ENCODE data around the gene ESYT2. TPM values are rescaled to one million over a fixed set of nuclear protein-coding genes. Genes with fewer than 3 reads are reported as not detected.

The ESYT2 gene
- total and polyA plus RNA-seq, 9 of the 15 experiments (the other 6 are each of a cell fraction or from before 2014, with no cell fraction given), result 5.8 to 86.9 (median 64.7) TPM

DNA sequence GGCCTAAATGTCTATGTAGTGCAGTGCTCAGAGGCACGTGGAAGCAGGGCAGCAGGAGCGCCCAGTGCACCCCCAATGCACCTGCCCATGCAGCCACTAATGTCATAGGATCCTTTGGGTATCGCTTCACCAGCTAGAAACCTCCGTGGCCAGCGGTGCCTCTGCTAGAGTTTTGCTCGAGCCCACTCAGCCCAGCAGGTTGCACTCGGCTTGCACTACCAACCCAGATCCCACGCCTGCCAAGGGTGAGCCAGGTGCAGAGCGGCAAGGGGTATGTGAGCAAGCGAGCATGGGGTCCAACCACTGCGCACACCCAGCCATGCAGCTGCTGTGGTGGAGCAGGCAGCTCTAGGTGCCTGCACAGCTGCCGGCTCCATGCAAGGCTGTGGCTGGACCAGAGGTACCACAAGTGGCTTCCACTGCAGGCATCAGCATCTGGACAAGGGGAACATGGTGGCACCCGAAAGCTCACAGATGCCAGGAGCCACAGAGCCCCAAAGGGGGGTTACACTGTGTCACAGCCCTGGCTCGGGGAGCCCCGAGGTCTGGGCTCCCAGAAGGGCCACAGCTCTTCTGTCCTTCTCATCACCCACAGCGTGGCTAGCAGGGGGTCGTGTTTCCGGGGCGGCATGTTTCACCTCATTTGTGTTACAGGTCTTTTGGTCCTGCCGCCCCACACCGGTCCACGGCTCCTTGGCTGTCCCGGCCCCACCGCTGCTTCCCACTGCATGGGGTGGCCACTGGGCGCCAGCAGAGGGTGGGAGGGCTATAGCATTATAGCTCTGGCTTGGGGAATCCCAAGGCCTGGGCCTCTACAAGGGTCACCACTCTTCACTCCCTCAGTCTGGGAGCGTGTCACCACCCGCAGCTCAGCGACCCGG is 122.4 kb downstream of the ESYT2 start (continued):
- TF ChIP-seq CBX3 (IDR thresholded peaks at IDR 0.05; ENCODE audit: borderline replicate concordance in 1 of 2, low read length in 2 of 2) (peak in 1 of 2 experiments; percentile 56; a peak in 1 of 3 replicates), KDM5B (IDR thresholded peaks at IDR 0.05; ENCODE audit: insufficient replicate concordance, low read depth, low read length) (peak; percentile 16), ZNF124 (CRISPR knock-in tag; IDR thresholded peaks at IDR 0.05) (no peak), ZBTB33 (CRISPR knock-in tag; IDR thresholded peaks at IDR 0.05) (0 out of 2 replicates have a peak, but pooled peaks have one; percentile 14), ILK (tag; IDR thresholded peaks at IDR 0.05; ENCODE audit: borderline replicate concordance, low read depth) (no peak)

- peak overlapping the region; percentile 99 for H3K4me2 ChIP-seq (ENCODE audit: insufficient read depth, low read length)
- in situ Hi-C loops (cut with MboI), result no loop called here
- peaks cover 8% of the 10 kb centered on the region for H3K9me3 ChIP-seq (replicated peaks; ENCODE audit: control insufficient read depth, insufficient read depth, low read depth, low read length)
- H3K9me1 ChIP-seq (ENCODE audit: control insufficient read depth, insufficient read depth, low read length), result peaks cover 2% of the 10 kb centered on the region
- DNase-seq (ENCODE audit: extremely low read depth in 1 of 4, low spot score in 3 of 4) (peak; percentile 70 to 77 (median 74)), ATAC-seq (no peak), FAIRE-seq (peak; percentile 74)
- intact Hi-C loops (cut with micrococcal nuclease), result no loop called here
- 0 out of 2 replicates have a peak, but pooled peaks cover 3% of the 10 kb centered on the region for H4K20me1 ChIP-seq (replicated peaks; ENCODE audit: control insufficient read depth, insufficient read depth, low read length)
- POLR2A ChIA-PET, result interaction anchor here (1.2 to 2.5 kb wide), 4 partner anchors 8 to 12 kb away, joined by 4 to 11 read pairs (median 8); no protein-coding TSS in a partner anchor
- peaks cover 34 to 37% of the 10 kb centered on the region in 2 experiments for H3K4me1 ChIP-seq (replicated peaks in 1 of 2; ENCODE audit: control insufficient read depth in 2 of 2, insufficient read depth in 2 of 2, low read length in 2 of 2)
- H3K9ac ChIP-seq (ENCODE audit: insufficient read depth in 1 of 2, low read depth in 2 of 2, low read length in 2 of 2), result peak overlapping the region in 1 of 2 experiments; percentile 21; a peak in 1 of 4 replicates
- H3K27ac ChIP-seq (ENCODE audit: extremely low read depth, low read depth, low read length), result peak overlapping the region; percentile 20; the same call in 2 of the 3 replicates
- peaks cover 38% of the 10 kb centered on the region for H3K79me2 ChIP-seq (ENCODE audit: control insufficient read depth, insufficient read depth, low read length)
- H3K27me3 ChIP-seq (ENCODE audit: control insufficient read depth in 2 of 2, insufficient read depth in 2 of 2, low read length in 2 of 2), result no peaks in the 10 kb centered on the region
- no peak overlapping the region for H3K4me3 ChIP-seq
- WGBS (ENCODE audit: insufficient coverage, low coverage, missing lambda C conversion rate), result 27% methylated on average over 5 of the region's 5 CpGs
- peaks cover 21% of the 10 kb centered on the region for H3K36me3 ChIP-seq (ENCODE audit: control insufficient read depth, insufficient read depth, low read length)
- CTCF ChIA-PET (ENCODE audit: low intra/inter-chr PET ratio), result no interaction called here
- BruUV-seq (replicated peaks), result no TSS peak
- H2AFZ ChIP-seq (ENCODE audit: low read depth, low read length), result 0 out of 2 replicates have a peak overlapping the region, but pooled peaks have one; percentile 9
- TF ChIP-seq GABPB1 (CRISPR knock-in tag; IDR thresholded peaks at IDR 0.05) (no peak), MYC (IDR thresholded peaks at IDR 0.05; ENCODE audit: low read depth, low read length) (no peak), MYC (CRISPR knock-in tag; IDR thresholded peaks at IDR 0.05; ENCODE audit: borderline replicate concordance, low read depth) (no peak)
These were observed 123.0 kb downstream of the ESYT2 start for GRCh38 chr7:158706273-158706704.

Measured in K562 (cell line).